ENCODE measurements around the gene CYP4A22.

Gene CYP4A22

GRCh38 chr1:47175227-47175934 lies 38.1 kb downstream of the CYP4A22 start:
- peak; percentile 80 for TF ChIP-seq CTCF (IDR thresholded peaks at IDR 0.05)
- no peak overlapping the region for H2AFZ ChIP-seq
- no peaks in the 10 kb centered on the region for H3K36me3 ChIP-seq (ENCODE audit: control insufficient read depth, insufficient read depth, low read length)
- no peak overlapping the region for H3K27ac ChIP-seq
- no peaks in the 10 kb centered on the region for H3K79me2 ChIP-seq
- H3K4me2 ChIP-seq (ENCODE audit: low read length): no peak overlapping the region
- H3K27me3 ChIP-seq (ENCODE audit: control insufficient read depth, insufficient read depth, low read length): no peaks in the 10 kb centered on the region
- no peaks in the 10 kb centered on the region for H3K4me1 ChIP-seq
- no peak overlapping the region for H3K9ac ChIP-seq
- no peak overlapping the region for H3K4me3 ChIP-seq (ENCODE audit: low read depth, low read length)
- no peaks in the 10 kb centered on the region for H3K9me3 ChIP-seq (ENCODE audit: control insufficient read depth, low read length)

DNA sequence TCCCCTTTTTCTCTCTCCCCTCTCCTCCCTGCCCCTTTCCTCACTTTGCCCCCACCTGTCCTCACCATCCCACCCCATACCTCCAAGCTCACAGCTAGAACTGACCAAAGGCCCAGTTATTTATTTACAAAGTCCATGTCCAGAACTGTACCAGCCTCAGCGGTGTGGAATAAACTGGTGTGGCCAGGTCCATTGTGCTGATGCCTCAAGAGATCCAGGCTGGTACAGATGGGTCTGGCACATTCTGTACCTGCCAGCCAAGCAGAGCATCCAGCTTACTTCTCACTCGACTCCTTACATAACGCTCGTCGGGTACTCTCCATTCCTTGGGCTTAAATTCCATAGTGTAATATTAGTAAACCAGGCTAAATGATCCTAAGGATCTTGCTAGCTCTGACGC lies 40.8 kb downstream of the CYP4A22 start:
- no peaks in the 10 kb centered on the region for H3K9me3 ChIP-seq (ENCODE audit: control insufficient read depth, low read length)
- H3K9ac ChIP-seq: no peak overlapping the region
- H3K79me2 ChIP-seq: no peaks in the 10 kb centered on the region
- no peaks in the 10 kb centered on the region for H3K27me3 ChIP-seq (ENCODE audit: control insufficient read depth, insufficient read depth, low read length)
- no peak overlapping the region for H3K4me3 ChIP-seq (ENCODE audit: low read depth, low read length)
- no peak overlapping the region for H3K4me2 ChIP-seq (ENCODE audit: low read length)
- H2AFZ ChIP-seq: no peak overlapping the region
- no peak for TF ChIP-seq CTCF (IDR thresholded peaks at IDR 0.05)
- no peak overlapping the region for H3K27ac ChIP-seq
- H3K36me3 ChIP-seq (ENCODE audit: control insufficient read depth, insufficient read depth, low read length): no peaks in the 10 kb centered on the region
- H3K4me1 ChIP-seq: no peaks in the 10 kb centered on the region

DNA sequence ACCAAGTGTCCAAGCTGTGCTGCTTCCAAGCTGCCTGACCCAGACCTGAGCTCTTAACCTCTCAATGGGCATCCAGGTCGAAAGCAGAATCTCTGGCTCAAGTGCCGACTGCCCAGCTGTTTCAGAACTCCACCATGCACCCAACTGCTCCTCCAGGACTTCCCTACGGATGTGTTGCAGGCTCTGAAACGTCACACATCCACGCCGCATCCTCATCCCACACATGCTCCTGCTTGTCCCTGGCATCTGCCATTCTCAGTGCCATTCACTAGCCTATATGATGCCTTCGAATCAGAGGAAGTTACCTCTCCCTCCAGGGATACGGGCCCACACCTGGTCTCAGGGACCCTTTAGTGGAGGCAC lies 41.4 kb downstream of the CYP4A22 start:
- no peak for TF ChIP-seq CTCF (IDR thresholded peaks at IDR 0.05)
- no peaks in the 10 kb centered on the region for H3K9me3 ChIP-seq (ENCODE audit: control insufficient read depth, low read length)
- no peak overlapping the region for H3K9ac ChIP-seq
- H3K4me1 ChIP-seq: no peaks in the 10 kb centered on the region
- no peak overlapping the region for H3K4me2 ChIP-seq (ENCODE audit: low read length)
- H3K27ac ChIP-seq: no peak overlapping the region
- no peak overlapping the region for H2AFZ ChIP-seq
- no peak overlapping the region for H3K4me3 ChIP-seq (ENCODE audit: low read depth, low read length)
- H3K27me3 ChIP-seq (ENCODE audit: control insufficient read depth, insufficient read depth, low read length): no peaks in the 10 kb centered on the region
- no peaks in the 10 kb centered on the region for H3K79me2 ChIP-seq
- no peaks in the 10 kb centered on the region for H3K36me3 ChIP-seq (ENCODE audit: control insufficient read depth, insufficient read depth, low read length)

- H3K36me3 ChIP-seq (ENCODE audit: control insufficient read depth, insufficient read depth, low read length): no peaks in the 10 kb centered on the region
- no peaks in the 10 kb centered on the region for H3K27me3 ChIP-seq (ENCODE audit: control insufficient read depth, insufficient read depth, low read length)
- peak overlapping the region; percentile 81 for H2AFZ ChIP-seq
- H3K9me3 ChIP-seq (ENCODE audit: control insufficient read depth, low read length): no peaks in the 10 kb centered on the region
- H3K4me1 ChIP-seq: no peaks in the 10 kb centered on the region
- no peaks in the 10 kb centered on the region for H3K79me2 ChIP-seq
- H3K4me3 ChIP-seq (ENCODE audit: low read depth, low read length): peak overlapping the region; percentile 40
- no peak overlapping the region for H3K27ac ChIP-seq
- TF ChIP-seq CTCF (IDR thresholded peaks at IDR 0.05): peak; percentile 72
- peak overlapping the region; percentile 71 for H3K4me2 ChIP-seq (ENCODE audit: low read length)
- no peak overlapping the region for H3K9ac ChIP-seq
Measured at GRCh38 chr1:47179017-47179987, 42.1 kb downstream of the CYP4A22 start.

Data from parathyroid adenoma (tissue), 2 donors.